OCI-LY3 (cell line): ENCODE results near the gene SDHAF3.
A peak's percentile ranks its signal among the peaks of the same experiment; 100 is the strongest.
"Not testable (repeated sequence)": the region's sequence is repeated elsewhere in the genome, so short reads cannot be mapped to it uniquely, and the experiment has no call there.

ENCODE experiments used
- H2AFZ ChIP-seq: fragments of 200-600, 300-600 bp; shearing (Covaris generic); 2 replicates; pipeline ENCODE4 v1.6.0; 2014; ENCODE audit warnings: antibody characterized with exemption, low read depth, low read length
- H3K27ac ChIP-seq: fragments of 200-600, 300-600 bp; sonication (generic); 2 replicates; pipeline ENCODE4 v1.5.1; 2014; ENCODE audit warnings: mild to moderate bottlenecking, low read length, moderate library complexity, mixed read lengths
- H3K27me3 ChIP-seq: fragments of 200-600, 300-600 bp; sonication (generic); 2 replicates; pipeline ENCODE4 v1.6.1; 2014; ENCODE audit warnings: low read depth, low read length, mixed read lengths
- H3K36me3 ChIP-seq: fragments of 200-600, 300-600 bp; sonication (generic); replicated peaks from 2 replicates; pipeline ENCODE3; 2014; ENCODE audit warnings: low read depth, low read length, mixed read lengths
- H3K4me1 ChIP-seq: fragments of 300-600, 200-600 bp; sonication (generic); 2 replicates; pipeline ENCODE4 v1.6.1; 2014; ENCODE audit warnings: low read length, mixed read lengths
- H3K4me2 ChIP-seq: fragments of 200-600, 300-600 bp; sonication (generic); 2 replicates; pipeline ENCODE4 v1.6.1; 2014; ENCODE audit warnings: low read length, mixed read lengths
- H3K4me3 ChIP-seq: fragments of 300-600, 200-600 bp; sonication (generic); 2 replicates; pipeline ENCODE4 v1.5.1; 2014; ENCODE audit warnings: antibody characterized with exemption, mild to moderate bottlenecking, low read length, moderate library complexity
- H3K79me2 ChIP-seq: fragments of 300-600, 200-600 bp; shearing (Covaris generic); 2 replicates; pipeline ENCODE4 v1.6.1; 2014; ENCODE audit warnings: mild to moderate bottlenecking, low read length, mixed read lengths
- H3K9ac ChIP-seq: fragments of 300-600, 200-600 bp; shearing (Covaris generic); 2 replicates; pipeline ENCODE4 v1.6.0; 2014; ENCODE audit warnings: mild to moderate bottlenecking, low read length, moderate library complexity
- H3K9me3 ChIP-seq: fragments of 200-600, 300-600 bp; shearing (Covaris generic); 2 replicates; pipeline ENCODE4 v1.6.1; 2014; ENCODE audit warnings: low read length, mixed read lengths; ENCODE audit not compliant: insufficient read depth
- H4K20me1 ChIP-seq: fragments of 200-600, 300-600 bp; sonication (generic); 2 replicates; pipeline ENCODE4 v1.6.1; 2016; ENCODE audit warnings: low read length, mixed read lengths; ENCODE audit not compliant: insufficient read depth
- CTCF ChIP-seq: fragments of 200-600, 300-600 bp; sonication (generic); IDR thresholded peaks from 2 replicates; pipeline ENCODE4 v1.5.1; 2014; ENCODE audit warnings: antibody characterized with exemption, low read length, low read depth
- EZH2phosphoT487 ChIP-seq: fragments of 200-600 bp; shearing (Covaris generic); IDR thresholded peaks from 2 replicates; pipeline ENCODE4 v1.6.1; 2018; ENCODE audit warnings: antibody characterized with exemption, mixed run types, low read depth

The SDHAF3 gene

GRCh38 chr7:97179454-97180104 lies 62.1 kb downstream of the SDHAF3 start:
- Histone ChIP-seq H3K36me3 (peaks cover 15% of the 10 kb centered on the region), H3K27ac (no peak overlapping the region), H2AFZ (no peak overlapping the region), H3K9ac (no peak overlapping the region), H3K4me3 (no peak overlapping the region), H3K4me2 (0 out of 2 replicates have a peak overlapping the region, but pooled peaks have one; percentile 23), H3K79me2 (0 out of 2 replicates have a peak, but pooled peaks cover 4% of the 10 kb centered on the region), H4K20me1 (peaks cover 8% of the 10 kb centered on the region), H3K27me3 (no peaks in the 10 kb centered on the region), H3K9me3 (no peaks in the 10 kb centered on the region), H3K4me1 (peaks cover 19% of the 10 kb centered on the region)
- TF ChIP-seq EZH2phosphoT487 (no peak), CTCF (peak; percentile 67)

GRCh38 chr7:97187067-97187466 lies 69.6 kb downstream of the SDHAF3 start:
- H3K9ac ChIP-seq, result no peak overlapping the region
- H3K27me3 ChIP-seq, result no peaks in the 10 kb centered on the region
- TF ChIP-seq CTCF (no peak), EZH2phosphoT487 (no peak)
- H3K4me3 ChIP-seq, result no peak overlapping the region
- peaks cover 18% of the 10 kb centered on the region for H3K36me3 ChIP-seq
- H3K79me2 ChIP-seq, result no peaks in the 10 kb centered on the region
- no peak overlapping the region for H3K4me2 ChIP-seq
- no peaks in the 10 kb centered on the region for H3K9me3 ChIP-seq
- H4K20me1 ChIP-seq, result no peaks in the 10 kb centered on the region
- no peak overlapping the region for H2AFZ ChIP-seq
- peaks cover 7% of the 10 kb centered on the region; the same call in 1 of the 2 replicates for H3K4me1 ChIP-seq
- H3K27ac ChIP-seq, result no peak overlapping the region

GRCh38 chr7:97196174-97196573 lies 78.7 kb downstream of the SDHAF3 start:
- H3K9ac ChIP-seq, H3K27ac ChIP-seq, H3K9me3 ChIP-seq, H4K20me1 ChIP-seq, H3K4me3 ChIP-seq, H3K36me3 ChIP-seq, H3K27me3 ChIP-seq, H3K4me2 ChIP-seq, H3K79me2 ChIP-seq, H2AFZ ChIP-seq, H3K4me1 ChIP-seq: not testable (repeated sequence)

- Histone ChIP-seq H3K27ac (no peak overlapping the region), H3K9me3 (no peaks in the 10 kb centered on the region), H3K27me3 (0 out of 2 replicates have a peak, but pooled peaks cover 4% of the 10 kb centered on the region), H3K4me2 (no peak overlapping the region), H3K79me2 (no peaks in the 10 kb centered on the region), H3K4me1 (no peaks in the 10 kb centered on the region), H3K36me3 (no peaks in the 10 kb centered on the region), H3K9ac (no peak overlapping the region), H3K4me3 (no peak overlapping the region), H4K20me1 (no peaks in the 10 kb centered on the region), H2AFZ (no peak overlapping the region)
- TF ChIP-seq EZH2phosphoT487 (no peak), CTCF (no peak)
These were observed 81.1 kb downstream of the SDHAF3 start for GRCh38 chr7:97198596-97198995.
